ENCODE results near the gene PRKCA.

The PRKCA gene

DNA sequence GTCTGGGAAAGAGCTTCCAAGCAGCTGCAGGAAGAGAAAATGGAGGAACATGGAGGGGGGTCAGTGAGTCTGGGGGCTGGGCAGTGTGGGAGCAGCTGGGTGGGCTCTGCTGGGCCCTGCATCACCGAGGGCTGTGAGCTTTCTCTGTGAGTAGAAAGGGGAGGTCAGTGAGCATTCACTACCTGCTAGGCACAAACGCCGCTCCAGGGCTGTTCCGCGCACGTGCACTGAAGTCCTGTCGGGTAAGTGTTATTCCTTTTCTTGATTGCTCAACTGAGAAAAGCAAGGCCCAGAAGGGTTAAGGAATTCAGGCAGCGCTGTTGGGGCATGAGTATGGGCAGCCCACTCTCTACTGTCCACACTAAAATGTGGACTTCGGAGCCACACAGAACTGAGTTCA lies 537.2 kb downstream of the PRKCA start:
- Histone ChIP-seq H3K9me2 (replicated peaks; ENCODE audit: control insufficient read depth, low read length) (no peaks in the 10 kb centered on the region), H3K4me3 (ENCODE audit: low read length) (no peak overlapping the region), H3K27ac (ENCODE audit: low read depth, low read length) (no peak overlapping the region), H4K20me1 (ENCODE audit: control insufficient read depth, insufficient read depth, low read depth, low read length) (0 out of 2 replicates have a peak, but pooled peaks cover 3% of the 10 kb centered on the region), H3K27me3 (ENCODE audit: control insufficient read depth, low read length) (peaks cover 6% of the 10 kb centered on the region), H3K36me3 (ENCODE audit: control insufficient read depth, low read length) (no peaks in the 10 kb centered on the region), H3K4me2 (ENCODE audit: low read length) (no peak overlapping the region), H3K79me2 (ENCODE audit: control insufficient read depth, low read length) (no peaks in the 10 kb centered on the region), H3F3A (ENCODE audit: control insufficient read depth, insufficient read depth) (no peaks in the 10 kb centered on the region), H3K9me3 (ENCODE audit: control insufficient read depth, insufficient read depth, low read length) (no peaks in the 10 kb centered on the region), H3K4me1 (ENCODE audit: control insufficient read depth, low read length) (peaks cover 6% of the 10 kb centered on the region)
- TF ChIP-seq, protein P1, sequence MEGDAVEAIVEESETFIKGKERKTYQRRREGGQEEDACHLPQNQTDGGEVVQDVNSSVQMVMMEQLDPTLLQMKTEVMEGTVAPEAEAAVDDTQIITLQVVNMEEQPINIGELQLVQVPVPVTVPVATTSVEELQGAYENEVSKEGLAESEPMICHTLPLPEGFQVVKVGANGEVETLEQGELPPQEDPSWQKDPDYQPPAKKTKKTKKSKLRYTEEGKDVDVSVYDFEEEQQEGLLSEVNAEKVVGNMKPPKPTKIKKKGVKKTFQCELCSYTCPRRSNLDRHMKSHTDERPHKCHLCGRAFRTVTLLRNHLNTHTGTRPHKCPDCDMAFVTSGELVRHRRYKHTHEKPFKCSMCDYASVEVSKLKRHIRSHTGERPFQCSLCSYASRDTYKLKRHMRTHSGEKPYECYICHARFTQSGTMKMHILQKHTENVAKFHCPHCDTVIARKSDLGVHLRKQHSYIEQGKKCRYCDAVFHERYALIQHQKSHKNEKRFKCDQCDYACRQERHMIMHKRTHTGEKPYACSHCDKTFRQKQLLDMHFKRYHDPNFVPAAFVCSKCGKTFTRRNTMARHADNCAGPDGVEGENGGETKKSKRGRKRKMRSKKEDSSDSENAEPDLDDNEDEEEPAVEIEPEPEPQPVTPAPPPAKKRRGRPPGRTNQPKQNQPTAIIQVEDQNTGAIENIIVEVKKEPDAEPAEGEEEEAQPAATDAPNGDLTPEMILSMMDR (IDR thresholded peaks at IDR 0.05; ENCODE audit: low read depth, low read length, poor library complexity, severe bottlenecking): no peak
- no peak for TF ChIP-seq EZH2phosphoT487 (IDR thresholded peaks at IDR 0.05; ENCODE audit: borderline replicate concordance, low read length)

DNA sequence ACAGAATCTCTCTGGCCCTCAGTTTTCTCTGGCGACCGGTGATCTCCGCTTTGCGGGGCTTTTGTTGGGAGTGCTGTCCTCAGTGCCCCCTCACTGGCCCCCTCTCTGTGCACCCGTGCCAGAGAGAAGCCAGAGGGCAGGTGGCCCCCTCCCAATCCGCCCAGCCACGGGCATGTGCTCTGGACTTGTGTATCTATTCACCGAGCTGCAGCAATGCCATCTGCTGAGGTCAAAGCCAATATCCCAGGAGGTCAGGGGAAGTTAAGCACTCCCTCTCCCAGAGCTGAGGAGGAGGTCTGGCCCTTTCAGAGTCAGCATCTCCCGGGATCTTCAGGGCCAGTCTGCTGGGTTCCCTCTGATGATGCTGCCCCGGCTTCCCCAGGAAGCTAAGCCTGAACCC lies 537.6 kb downstream of the PRKCA start:
- 0 out of 2 replicates have a peak, but pooled peaks cover 2% of the 10 kb centered on the region for H3K4me1 ChIP-seq (ENCODE audit: control insufficient read depth, low read length)
- TF ChIP-seq EZH2phosphoT487 (IDR thresholded peaks at IDR 0.05; ENCODE audit: borderline replicate concordance, low read length): no peak
- TF ChIP-seq, protein P1 (IDR thresholded peaks at IDR 0.05; ENCODE audit: low read depth, low read length, poor library complexity, severe bottlenecking): no peak
- 0 out of 2 replicates have a peak, but pooled peaks cover 3% of the 10 kb centered on the region for H4K20me1 ChIP-seq (ENCODE audit: control insufficient read depth, insufficient read depth, low read depth, low read length)
- H3K27me3 ChIP-seq (ENCODE audit: control insufficient read depth, low read length): peaks cover 4% of the 10 kb centered on the region
- H3F3A ChIP-seq (ENCODE audit: control insufficient read depth, insufficient read depth): no peaks in the 10 kb centered on the region
- H3K4me2 ChIP-seq (ENCODE audit: low read length): no peak overlapping the region
- H3K36me3 ChIP-seq (ENCODE audit: control insufficient read depth, low read length): no peaks in the 10 kb centered on the region
- H3K27ac ChIP-seq (ENCODE audit: low read depth, low read length): no peak overlapping the region
- no peaks in the 10 kb centered on the region for H3K9me2 ChIP-seq (replicated peaks; ENCODE audit: control insufficient read depth, low read length)
- no peaks in the 10 kb centered on the region for H3K9me3 ChIP-seq (ENCODE audit: control insufficient read depth, insufficient read depth, low read length)
- H3K4me3 ChIP-seq (ENCODE audit: low read length): no peak overlapping the region
- no peaks in the 10 kb centered on the region for H3K79me2 ChIP-seq (ENCODE audit: control insufficient read depth, low read length)

DNA sequence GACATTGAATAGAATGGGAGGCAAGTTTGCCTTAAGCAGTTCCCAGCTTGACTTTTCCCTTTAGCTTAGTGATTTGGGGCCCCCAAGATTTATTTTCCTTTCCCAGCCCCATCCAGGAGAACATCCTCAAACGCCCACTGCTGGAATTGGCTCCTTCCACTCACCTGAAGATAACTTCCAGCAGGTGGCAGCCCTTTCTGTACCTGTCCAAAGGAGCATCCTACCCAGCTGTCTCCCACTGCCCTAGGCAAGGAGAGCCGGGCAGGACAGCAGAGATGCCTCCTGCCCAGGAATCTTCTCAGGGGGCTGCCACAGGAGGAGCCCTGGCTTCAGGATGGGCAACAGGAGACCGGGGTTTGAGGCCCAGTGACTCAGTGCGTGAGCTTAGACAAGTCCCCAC lies 538.9 kb downstream of the PRKCA start:
- Histone ChIP-seq H3K36me3 (ENCODE audit: control insufficient read depth, low read length) (no peaks in the 10 kb centered on the region), H3K79me2 (ENCODE audit: control insufficient read depth, low read length) (no peaks in the 10 kb centered on the region), H3K27me3 (ENCODE audit: control insufficient read depth, low read length) (no peaks in the 10 kb centered on the region), H3K4me1 (ENCODE audit: control insufficient read depth, low read length) (no peaks in the 10 kb centered on the region), H3K9me2 (replicated peaks; ENCODE audit: control insufficient read depth, low read length) (no peaks in the 10 kb centered on the region), H3F3A (ENCODE audit: control insufficient read depth, insufficient read depth) (no peaks in the 10 kb centered on the region), H3K27ac (ENCODE audit: low read depth, low read length) (no peak overlapping the region), H3K9me3 (ENCODE audit: control insufficient read depth, insufficient read depth, low read length) (peaks cover 6% of the 10 kb centered on the region; the same call in 1 of the 2 replicates), H3K4me2 (ENCODE audit: low read length) (no peak overlapping the region), H3K4me3 (ENCODE audit: low read length) (no peak overlapping the region), H4K20me1 (ENCODE audit: control insufficient read depth, insufficient read depth, low read depth, low read length) (no peaks in the 10 kb centered on the region)
- TF ChIP-seq, protein P1 (IDR thresholded peaks at IDR 0.05; ENCODE audit: low read depth, low read length, poor library complexity, severe bottlenecking): no peak
- TF ChIP-seq EZH2phosphoT487 (IDR thresholded peaks at IDR 0.05; ENCODE audit: borderline replicate concordance, low read length): no peak

Data from DOHH2 (cell line).